Left ventricle myocardium inferior (tissue), 1 donor: Measurements from ENCODE around the gene ARHGEF7. TPM values are rescaled to one million over a fixed set of nuclear protein-coding genes. Genes with fewer than 3 reads are reported as not detected.

Experiments used
- DNase-seq: peaks from one replicate; pipeline ENCODE4 v3.0.0-alpha.2; 2020
- H3K27ac ChIP-seq: fragments of 200-600 bp; replicated peaks from 2 replicates; pipeline ENCODE4 v1.8.0; 2021
- H3K27me3 ChIP-seq: fragments of 200-600 bp; 2 replicates; pipeline ENCODE4 v1.8.0; 2021; ENCODE audit warnings: low read depth
- H3K36me3 ChIP-seq: fragments of 200-600 bp; 2 replicates; pipeline ENCODE4 v1.8.0; 2021
- H3K4me1 ChIP-seq: fragments of 200-600 bp; 2 replicates; pipeline ENCODE4 v1.8.0; 2021
- H3K4me3 ChIP-seq: fragments of 200-600 bp; 2 replicates; pipeline ENCODE4 v1.8.0; 2021; ENCODE audit warnings: mild to moderate bottlenecking, moderate library complexity
- H3K9me3 ChIP-seq: fragments of 200-600 bp; replicated peaks from 2 replicates; pipeline ENCODE4 v1.8.0; 2021
- intact Hi-C: fragments of 100-400 bp; cut with micrococcal nuclease; formaldehyde crosslinking; loops from one replicate; pipeline ENCODE4 v1.11.0; 2022
- total RNA-seq: library from RNA; stranded (reverse); fragmentation: NEBNext Ultra II Directional; extraction: Animal tissue kit (Norgen Biotek cat#: 25700); gene quantifications from one replicate; pipeline ENCODE4 v1.2.1, GENCODE V29; 2021
- TF ChIP-seq, protein P1 (sequence below): fragments of 200-600 bp; IDR thresholded peaks from 2 replicates; pipeline ENCODE4 v1.8.0; 2021; ENCODE audit warnings: antibody characterized with exemption, mild to moderate bottlenecking, borderline replicate concordance
- donor health status: DM: no; HTN: yes; CAD: no; lungs with severe emphysema.

The ARHGEF7 gene
- total RNA-seq, 1 donor from 2014 or later = 35.9 TPM

DNA sequence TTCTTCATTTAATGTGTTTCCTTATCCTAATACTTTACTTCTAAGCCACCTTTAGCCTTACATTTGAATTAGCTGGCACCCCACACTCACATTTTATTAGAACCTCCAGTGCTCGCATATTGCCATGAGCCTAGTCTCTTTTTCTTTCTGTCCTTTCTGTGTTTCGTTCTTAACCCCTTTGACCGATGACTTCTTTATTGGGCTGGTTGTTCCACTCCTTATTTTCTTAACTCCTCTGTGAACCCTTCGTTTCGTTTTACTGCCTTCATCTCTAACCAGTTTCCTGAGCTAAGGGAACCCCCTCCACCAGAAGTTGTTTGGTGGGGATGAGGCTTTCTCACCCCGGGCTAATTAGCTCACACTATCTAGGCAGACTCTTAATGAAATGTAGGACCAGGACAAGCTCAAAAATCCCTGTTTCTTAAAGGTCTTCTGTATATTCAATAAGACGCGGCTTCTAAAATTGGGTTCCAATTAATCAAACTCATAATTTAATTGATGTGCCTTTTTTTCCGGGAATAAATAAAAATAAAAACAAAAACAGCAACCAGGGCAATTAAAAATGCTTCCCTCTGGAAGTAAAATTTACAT is 19.1 kb upstream of the ARHGEF7 start:
- Histone ChIP-seq H3K36me3 (no peaks in the 10 kb centered on the region), H3K4me1 (no peaks in the 10 kb centered on the region), H3K9me3 (no peaks in the 10 kb centered on the region), H3K4me3 (no peak overlapping the region), H3K27me3 (peaks cover 58% of the 10 kb centered on the region), H3K27ac (no peak overlapping the region)
- intact Hi-C loops = no loop called here
- DNase-seq = no peak
- TF ChIP-seq, protein P1, sequence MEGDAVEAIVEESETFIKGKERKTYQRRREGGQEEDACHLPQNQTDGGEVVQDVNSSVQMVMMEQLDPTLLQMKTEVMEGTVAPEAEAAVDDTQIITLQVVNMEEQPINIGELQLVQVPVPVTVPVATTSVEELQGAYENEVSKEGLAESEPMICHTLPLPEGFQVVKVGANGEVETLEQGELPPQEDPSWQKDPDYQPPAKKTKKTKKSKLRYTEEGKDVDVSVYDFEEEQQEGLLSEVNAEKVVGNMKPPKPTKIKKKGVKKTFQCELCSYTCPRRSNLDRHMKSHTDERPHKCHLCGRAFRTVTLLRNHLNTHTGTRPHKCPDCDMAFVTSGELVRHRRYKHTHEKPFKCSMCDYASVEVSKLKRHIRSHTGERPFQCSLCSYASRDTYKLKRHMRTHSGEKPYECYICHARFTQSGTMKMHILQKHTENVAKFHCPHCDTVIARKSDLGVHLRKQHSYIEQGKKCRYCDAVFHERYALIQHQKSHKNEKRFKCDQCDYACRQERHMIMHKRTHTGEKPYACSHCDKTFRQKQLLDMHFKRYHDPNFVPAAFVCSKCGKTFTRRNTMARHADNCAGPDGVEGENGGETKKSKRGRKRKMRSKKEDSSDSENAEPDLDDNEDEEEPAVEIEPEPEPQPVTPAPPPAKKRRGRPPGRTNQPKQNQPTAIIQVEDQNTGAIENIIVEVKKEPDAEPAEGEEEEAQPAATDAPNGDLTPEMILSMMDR = no peak

DNA sequence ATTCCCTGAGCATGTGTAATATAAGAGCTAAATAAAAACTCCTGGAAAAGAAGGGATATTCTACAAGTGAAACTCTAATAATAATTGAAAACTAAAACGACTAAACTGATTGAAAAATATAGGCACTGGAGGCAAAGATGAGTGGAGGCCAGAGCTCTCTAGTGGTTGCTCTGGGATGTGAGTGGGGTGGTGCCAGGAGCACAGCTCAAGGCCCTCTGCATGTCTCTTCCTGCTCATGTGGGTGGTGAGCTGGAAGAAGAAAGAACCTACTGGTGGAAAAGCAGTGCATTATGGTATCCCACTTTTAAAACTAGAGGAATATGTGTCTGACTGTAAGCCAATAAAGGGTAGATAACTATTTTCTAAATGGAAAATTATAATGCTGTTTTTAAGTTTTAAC is 15.8 kb upstream of the ARHGEF7 start:
- intact Hi-C loops = no loop called here
- peaks cover 38% of the 10 kb centered on the region for H3K27me3 ChIP-seq

DNA sequence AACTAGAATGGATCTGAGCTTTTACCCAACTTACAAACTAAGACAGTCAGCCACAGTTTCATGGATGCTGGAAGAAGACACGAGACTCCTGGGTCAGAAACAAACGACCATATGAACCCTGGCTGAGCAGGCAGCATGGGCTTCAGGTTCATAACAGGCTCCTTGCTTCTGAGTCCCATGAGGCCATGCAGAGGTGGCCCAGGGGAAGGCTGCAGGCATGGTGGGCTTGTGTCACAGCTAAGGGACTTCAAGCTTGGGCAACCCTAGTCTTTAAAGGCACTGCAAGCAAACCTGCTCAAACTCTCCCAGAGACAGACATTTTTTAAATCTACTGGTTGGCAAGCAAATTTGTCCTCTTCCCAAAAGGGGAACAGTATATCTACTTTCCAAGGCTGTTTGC is 5.1 kb upstream of the ARHGEF7 start:
- intact Hi-C loops = no loop called here
- peaks cover 5% of the 10 kb centered on the region for H3K9me3 ChIP-seq
- no peak overlapping the region for H3K4me3 ChIP-seq
- H3K4me1 ChIP-seq = peaks cover 13% of the 10 kb centered on the region
- H3K36me3 ChIP-seq = no peaks in the 10 kb centered on the region
- no peak overlapping the region for H3K27ac ChIP-seq
- no peak for DNase-seq
- TF ChIP-seq, protein P1 = no peak
- peaks cover 46% of the 10 kb centered on the region for H3K27me3 ChIP-seq

More for the DNA sequence above, 15.8 kb upstream of the ARHGEF7 start:
- TF ChIP-seq, protein P1 = no peak
- H3K4me1 ChIP-seq = no peaks in the 10 kb centered on the region
- no peak overlapping the region for H3K27ac ChIP-seq
- peaks cover 15% of the 10 kb centered on the region for H3K9me3 ChIP-seq
- H3K36me3 ChIP-seq = no peaks in the 10 kb centered on the region
- DNase-seq = no peak
- no peak overlapping the region for H3K4me3 ChIP-seq

DNA sequence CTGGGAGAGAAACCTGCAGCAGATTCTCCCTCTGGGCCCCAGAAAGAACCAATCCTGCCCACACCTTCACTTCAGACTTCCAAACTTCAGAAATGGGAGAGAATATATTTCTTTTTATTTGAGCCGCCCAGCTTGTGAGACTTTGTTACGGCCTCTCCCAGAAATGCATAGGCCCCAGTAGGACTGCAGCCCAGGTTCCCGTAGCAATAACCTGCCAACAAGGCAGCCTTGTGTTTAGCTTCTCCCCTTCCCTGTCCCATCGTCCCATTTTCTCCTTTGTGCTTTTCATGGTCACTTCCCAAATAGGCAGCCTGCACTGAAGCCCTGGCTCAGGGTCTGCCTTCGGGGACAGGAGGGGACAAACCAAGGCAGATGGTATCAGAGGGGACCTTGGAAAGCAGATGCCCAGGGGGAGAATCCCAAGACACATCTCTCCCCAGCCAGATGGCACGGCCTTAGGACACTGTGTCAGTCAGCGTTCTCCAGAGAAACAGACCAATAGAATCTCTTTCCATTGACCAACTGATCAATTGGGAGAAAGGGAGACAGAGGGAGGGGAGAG is 3.7 kb upstream of the ARHGEF7 start:
- intact Hi-C loops = no loop called here
- no peak for DNase-seq

DNA sequence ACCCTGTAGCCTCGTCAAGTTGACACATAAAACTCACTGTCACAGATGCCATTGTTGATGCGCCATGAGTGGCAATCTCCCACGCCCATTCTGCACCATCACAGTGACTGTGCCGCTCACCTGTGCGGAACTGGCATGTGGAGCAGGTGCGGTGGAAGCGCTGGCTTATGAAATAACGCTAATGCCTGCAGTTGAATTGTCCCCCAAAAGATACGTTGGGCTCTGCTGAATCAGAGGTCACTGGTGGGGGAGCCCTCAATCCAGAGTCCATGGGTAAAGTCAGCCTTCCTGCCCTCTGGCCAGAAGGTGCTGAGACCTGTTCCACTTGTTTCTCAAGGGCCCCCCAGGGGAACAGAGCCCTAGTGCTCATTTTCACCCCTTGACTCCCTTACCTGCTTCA is 2.9 kb upstream of the ARHGEF7 start:
- H3K9me3 ChIP-seq = no peaks in the 10 kb centered on the region
- peaks cover 26% of the 10 kb centered on the region for H3K4me1 ChIP-seq
- intact Hi-C loops = no loop called here
- TF ChIP-seq, protein P1 = no peak
- DNase-seq = no peak
- no peaks in the 10 kb centered on the region for H3K36me3 ChIP-seq
- peaks cover 50% of the 10 kb centered on the region for H3K27me3 ChIP-seq
- no peak overlapping the region for H3K27ac ChIP-seq
- H3K4me3 ChIP-seq = no peak overlapping the region

More for the DNA sequence above, 3.7 kb upstream of the ARHGEF7 start:
- no peak overlapping the region for H3K27ac ChIP-seq
- H3K27me3 ChIP-seq = peaks cover 50% of the 10 kb centered on the region
- no peaks in the 10 kb centered on the region for H3K9me3 ChIP-seq
- H3K36me3 ChIP-seq = no peaks in the 10 kb centered on the region
- TF ChIP-seq, protein P1 = no peak
- no peak overlapping the region for H3K4me3 ChIP-seq
- peaks cover 21% of the 10 kb centered on the region for H3K4me1 ChIP-seq
